ENCODE measurements around the gene ITPR1.

Gene ITPR1

DNA sequence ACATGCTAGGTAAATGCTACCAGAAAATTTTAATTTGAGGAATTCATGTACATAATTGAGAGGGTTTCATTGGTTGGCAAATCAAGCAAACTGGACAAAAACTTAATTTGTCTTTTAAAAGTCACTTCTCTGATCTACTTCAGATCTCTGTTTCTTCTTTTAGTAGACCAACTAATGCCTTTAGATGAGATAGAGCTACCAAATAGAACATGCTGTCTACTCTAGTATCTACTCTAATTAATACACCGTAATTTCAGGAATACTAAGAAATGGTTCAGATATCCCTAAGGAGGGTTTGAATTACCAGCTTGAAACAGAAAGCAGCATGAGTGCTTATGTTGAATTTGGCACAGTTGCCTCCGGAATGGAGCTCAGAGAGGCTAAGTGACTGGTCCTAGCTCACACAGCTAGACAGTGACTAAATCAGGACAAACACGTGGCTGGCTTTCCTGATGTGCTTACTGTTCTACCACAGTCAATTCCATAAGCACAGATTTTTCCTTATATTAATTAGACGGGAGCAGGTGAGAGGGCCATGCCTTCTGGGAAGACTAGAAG, 225.1 kb downstream of the ITPR1 start:
- Histone ChIP-seq H3K27me3 (ENCODE audit: insufficient read depth, poor library complexity, severe bottlenecking) (no peaks in the 10 kb centered on the region), H3K27ac (replicated peaks) (no peak overlapping the region), H3K4me3 (replicated peaks; ENCODE audit: insufficient read depth, low read length) (no peak overlapping the region)
- TF ChIP-seq, protein P1, sequence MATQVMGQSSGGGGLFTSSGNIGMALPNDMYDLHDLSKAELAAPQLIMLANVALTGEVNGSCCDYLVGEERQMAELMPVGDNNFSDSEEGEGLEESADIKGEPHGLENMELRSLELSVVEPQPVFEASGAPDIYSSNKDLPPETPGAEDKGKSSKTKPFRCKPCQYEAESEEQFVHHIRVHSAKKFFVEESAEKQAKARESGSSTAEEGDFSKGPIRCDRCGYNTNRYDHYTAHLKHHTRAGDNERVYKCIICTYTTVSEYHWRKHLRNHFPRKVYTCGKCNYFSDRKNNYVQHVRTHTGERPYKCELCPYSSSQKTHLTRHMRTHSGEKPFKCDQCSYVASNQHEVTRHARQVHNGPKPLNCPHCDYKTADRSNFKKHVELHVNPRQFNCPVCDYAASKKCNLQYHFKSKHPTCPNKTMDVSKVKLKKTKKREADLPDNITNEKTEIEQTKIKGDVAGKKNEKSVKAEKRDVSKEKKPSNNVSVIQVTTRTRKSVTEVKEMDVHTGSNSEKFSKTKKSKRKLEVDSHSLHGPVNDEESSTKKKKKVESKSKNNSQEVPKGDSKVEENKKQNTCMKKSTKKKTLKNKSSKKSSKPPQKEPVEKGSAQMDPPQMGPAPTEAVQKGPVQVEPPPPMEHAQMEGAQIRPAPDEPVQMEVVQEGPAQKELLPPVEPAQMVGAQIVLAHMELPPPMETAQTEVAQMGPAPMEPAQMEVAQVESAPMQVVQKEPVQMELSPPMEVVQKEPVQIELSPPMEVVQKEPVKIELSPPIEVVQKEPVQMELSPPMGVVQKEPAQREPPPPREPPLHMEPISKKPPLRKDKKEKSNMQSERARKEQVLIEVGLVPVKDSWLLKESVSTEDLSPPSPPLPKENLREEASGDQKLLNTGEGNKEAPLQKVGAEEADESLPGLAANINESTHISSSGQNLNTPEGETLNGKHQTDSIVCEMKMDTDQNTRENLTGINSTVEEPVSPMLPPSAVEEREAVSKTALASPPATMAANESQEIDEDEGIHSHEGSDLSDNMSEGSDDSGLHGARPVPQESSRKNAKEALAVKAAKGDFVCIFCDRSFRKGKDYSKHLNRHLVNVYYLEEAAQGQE (IDR thresholded peaks at IDR 0.05; ENCODE audit: insufficient replicate concordance, low read depth), result no peak
- no peak for TF ChIP-seq SPI1 (IDR thresholded peaks at IDR 0.05; ENCODE audit: borderline replicate concordance, low read depth)
- no peak for TF ChIP-seq GABPA (IDR thresholded peaks at IDR 0.05; ENCODE audit: low read depth)
- TF ChIP-seq, protein P2, sequence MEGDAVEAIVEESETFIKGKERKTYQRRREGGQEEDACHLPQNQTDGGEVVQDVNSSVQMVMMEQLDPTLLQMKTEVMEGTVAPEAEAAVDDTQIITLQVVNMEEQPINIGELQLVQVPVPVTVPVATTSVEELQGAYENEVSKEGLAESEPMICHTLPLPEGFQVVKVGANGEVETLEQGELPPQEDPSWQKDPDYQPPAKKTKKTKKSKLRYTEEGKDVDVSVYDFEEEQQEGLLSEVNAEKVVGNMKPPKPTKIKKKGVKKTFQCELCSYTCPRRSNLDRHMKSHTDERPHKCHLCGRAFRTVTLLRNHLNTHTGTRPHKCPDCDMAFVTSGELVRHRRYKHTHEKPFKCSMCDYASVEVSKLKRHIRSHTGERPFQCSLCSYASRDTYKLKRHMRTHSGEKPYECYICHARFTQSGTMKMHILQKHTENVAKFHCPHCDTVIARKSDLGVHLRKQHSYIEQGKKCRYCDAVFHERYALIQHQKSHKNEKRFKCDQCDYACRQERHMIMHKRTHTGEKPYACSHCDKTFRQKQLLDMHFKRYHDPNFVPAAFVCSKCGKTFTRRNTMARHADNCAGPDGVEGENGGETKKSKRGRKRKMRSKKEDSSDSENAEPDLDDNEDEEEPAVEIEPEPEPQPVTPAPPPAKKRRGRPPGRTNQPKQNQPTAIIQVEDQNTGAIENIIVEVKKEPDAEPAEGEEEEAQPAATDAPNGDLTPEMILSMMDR (IDR thresholded peaks at IDR 0.05; ENCODE audit: insufficient read depth, low read length), result no peak
- no peak for TF ChIP-seq POLR2AphosphoS5 (IDR thresholded peaks at IDR 0.05; ENCODE audit: low read depth)
- DNase-seq (ENCODE audit: low read depth in 1 of 2, low spot score in 1 of 2), result no peak

DNA sequence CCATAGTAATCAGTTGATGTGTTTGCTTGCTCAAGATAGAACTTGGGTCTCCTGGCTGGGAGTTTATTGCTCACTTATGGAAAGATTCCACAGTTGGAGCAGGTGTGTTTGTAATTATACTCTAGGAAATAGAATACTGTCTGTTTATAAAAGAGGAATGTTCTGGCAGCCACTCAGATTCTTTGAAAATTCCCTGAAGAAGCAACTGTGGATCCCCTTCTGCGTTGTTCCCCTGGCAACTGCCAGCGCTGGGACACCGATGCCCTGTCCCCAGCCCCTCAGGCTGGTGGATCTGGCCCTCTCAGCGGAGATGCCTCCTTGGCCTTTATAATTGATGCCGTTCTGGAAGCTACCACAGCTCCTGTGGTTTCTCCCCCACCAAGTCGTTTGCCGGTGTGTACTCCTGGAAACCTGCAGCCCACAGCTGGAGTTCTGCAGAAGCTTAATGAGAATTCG, 225.9 kb downstream of the ITPR1 start:
- no peak for DNase-seq (ENCODE audit: low read depth in 1 of 2, low spot score in 1 of 2)
- TF ChIP-seq, protein P1 (IDR thresholded peaks at IDR 0.05; ENCODE audit: insufficient replicate concordance, low read depth), result no peak
- no peak for TF ChIP-seq GABPA (IDR thresholded peaks at IDR 0.05; ENCODE audit: low read depth)
- TF ChIP-seq, protein P2 (IDR thresholded peaks at IDR 0.05; ENCODE audit: insufficient read depth, low read length), result no peak
- TF ChIP-seq POLR2AphosphoS5 (IDR thresholded peaks at IDR 0.05; ENCODE audit: low read depth), result no peak
- TF ChIP-seq SPI1 (IDR thresholded peaks at IDR 0.05; ENCODE audit: borderline replicate concordance, low read depth), result no peak
- Histone ChIP-seq H3K27ac (replicated peaks) (no peak overlapping the region), H3K4me3 (replicated peaks; ENCODE audit: insufficient read depth, low read length) (no peak overlapping the region), H3K27me3 (ENCODE audit: insufficient read depth, poor library complexity, severe bottlenecking) (no peaks in the 10 kb centered on the region)

DNA sequence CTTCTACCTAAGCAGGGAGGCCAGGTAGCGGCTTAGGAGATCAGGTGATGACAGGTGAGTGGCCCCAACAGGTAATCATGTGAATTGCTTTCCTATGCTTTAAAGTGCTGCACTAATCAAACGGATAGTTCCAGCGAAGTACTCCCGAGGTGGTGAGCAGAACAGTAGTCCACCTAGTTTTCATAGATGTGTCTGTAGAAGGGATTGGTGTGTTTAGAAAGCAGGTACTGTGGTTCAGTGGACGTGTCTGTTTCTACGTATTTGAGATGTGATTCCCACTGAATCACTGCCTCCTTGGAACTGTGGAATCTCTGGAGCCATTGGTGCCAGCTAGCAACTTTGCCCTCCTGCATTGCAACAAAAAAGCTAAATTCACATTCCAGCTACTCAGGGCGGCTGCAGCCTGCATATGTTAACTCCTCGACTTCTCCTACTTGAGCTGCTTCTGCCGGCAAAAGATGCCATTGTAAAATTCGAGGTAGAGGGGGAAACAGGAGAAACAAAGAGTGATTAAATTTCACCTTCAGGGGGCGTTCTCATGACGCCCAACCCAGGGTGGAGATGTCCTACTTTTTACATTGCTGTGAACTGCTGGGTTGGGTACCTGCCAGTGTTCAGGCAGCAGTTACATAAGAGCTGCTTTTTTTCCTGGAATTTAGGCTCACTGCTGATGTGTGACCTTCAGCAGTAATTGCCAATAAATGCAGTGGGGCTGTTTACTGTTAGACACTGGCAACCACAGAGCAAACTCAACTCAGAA, 227.3 kb downstream of the ITPR1 start:
- Histone ChIP-seq H3K27me3 (ENCODE audit: insufficient read depth, poor library complexity, severe bottlenecking) (no peaks in the 10 kb centered on the region), H3K27ac (replicated peaks) (no peak overlapping the region), H3K4me3 (replicated peaks; ENCODE audit: insufficient read depth, low read length) (no peak overlapping the region)
- TF ChIP-seq, protein P1 (IDR thresholded peaks at IDR 0.05; ENCODE audit: insufficient replicate concordance, low read depth), result no peak
- no peak for TF ChIP-seq GABPA (IDR thresholded peaks at IDR 0.05; ENCODE audit: low read depth)
- TF ChIP-seq, protein P2 (IDR thresholded peaks at IDR 0.05; ENCODE audit: insufficient read depth, low read length), result no peak
- DNase-seq (ENCODE audit: low read depth in 1 of 2, low spot score in 1 of 2), result peak; percentile 20 to 34

All from HL-60 (cell line).